BLaER1 treated with 17β-estradiol and CSF1 and Interleukin-3, amounts not matched to agents 10 nM and 100 nM (cell line): ENCODE measurements around the gene RAB27B.

Experiments
- H3K27ac ChIP-seq, 11 experiments: shearing (Covaris generic); formaldehyde crosslinking; 2 replicates each; pipeline ENCODE4 v1.8.1; 2022
- H3K27me3 ChIP-seq, 11 experiments: shearing (Covaris generic); formaldehyde crosslinking; 2 replicates each; pipeline ENCODE4 v1.8.1; 2022
- H3K36me3 ChIP-seq, 11 experiments: shearing (Covaris generic); formaldehyde crosslinking; 2 replicates each; pipeline ENCODE4 v1.8.1; 2022
- H3K4me1 ChIP-seq, 10 experiments: shearing (Covaris generic); formaldehyde crosslinking; 2 replicates each; pipeline ENCODE4 v1.8.1; 2022
- H3K4me2 ChIP-seq, 11 experiments: shearing (Covaris generic); formaldehyde crosslinking; 2 replicates each; pipeline ENCODE4 v1.8.1; 2022
- H3K4me3 ChIP-seq, 10 experiments: shearing (Covaris generic); formaldehyde crosslinking; 2 replicates each; pipeline ENCODE4 v1.8.1; 2022
- H3K9ac ChIP-seq, 11 experiments: shearing (Covaris generic); formaldehyde crosslinking; 2 replicates each; pipeline ENCODE4 v1.8.1; 2022
- H3K9me3 ChIP-seq, 11 experiments: shearing (Covaris generic); formaldehyde crosslinking; replicated peaks in 1 of 11; 2 replicates each; pipeline ENCODE4 v1.8.1; 2022
- H4K20me1 ChIP-seq, 11 experiments: shearing (Covaris generic); formaldehyde crosslinking; 2 replicates each; pipeline ENCODE4 v1.8.1; 2022
- Cebpa-rat ChIP-seq, 11 experiments: shearing (Covaris generic); IDR thresholded peaks; 2 replicates each; pipeline ENCODE4 v1.8.1; 2022

Gene RAB27B

DNA sequence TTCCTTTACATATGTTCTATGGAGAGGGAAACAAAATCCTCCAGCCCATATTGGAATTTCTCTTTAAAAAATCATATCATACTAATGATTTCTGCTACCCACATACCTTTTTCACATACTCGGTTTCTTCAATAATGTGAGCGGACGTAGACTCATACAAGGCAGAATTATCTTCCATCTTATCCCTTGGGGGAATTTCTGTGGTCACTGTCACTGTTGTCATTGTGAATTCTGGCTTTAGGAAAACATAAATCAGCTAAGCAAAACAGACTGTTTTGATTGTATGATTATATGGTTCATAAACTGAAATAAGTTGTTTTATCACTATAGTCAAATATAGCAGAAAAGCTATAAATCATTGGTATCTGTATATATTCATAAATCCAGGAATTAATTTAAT, 114.3 kb downstream of the RAB27B start:
- H3K4me2 ChIP-seq = no peak overlapping the region
- peaks cover 0 to 13% (median 7%) of the 10 kb centered on the region in 10 experiments; a peak in 6 of 20 replicates for H3K4me1 ChIP-seq
- no peak overlapping the region for H3K4me3 ChIP-seq
- no peak overlapping the region for H3K27ac ChIP-seq
- TF ChIP-seq Cebpa-rat (IDR thresholded peaks at IDR 0.05) = no peak
- H3K9me3 ChIP-seq = no peaks in the 10 kb centered on the region
- no peak overlapping the region for H3K9ac ChIP-seq
- H3K36me3 ChIP-seq = no peaks in the 10 kb centered on the region
- no peaks in the 10 kb centered on the region for H4K20me1 ChIP-seq
- H3K27me3 ChIP-seq = no peaks in the 10 kb centered on the region
